NCI-H774 (cell line): Measurements from ENCODE around the gene A1BG.
"Not testable (repeated sequence)": the region's sequence is repeated elsewhere in the genome, so short reads cannot be mapped to it uniquely, and the experiment has no call there.

Experiments used
- DNase-seq: peaks from one replicate; lab custom pipeline; 2025; lab: John Stamatoyannopoulos, UW

The A1BG gene

DNA sequence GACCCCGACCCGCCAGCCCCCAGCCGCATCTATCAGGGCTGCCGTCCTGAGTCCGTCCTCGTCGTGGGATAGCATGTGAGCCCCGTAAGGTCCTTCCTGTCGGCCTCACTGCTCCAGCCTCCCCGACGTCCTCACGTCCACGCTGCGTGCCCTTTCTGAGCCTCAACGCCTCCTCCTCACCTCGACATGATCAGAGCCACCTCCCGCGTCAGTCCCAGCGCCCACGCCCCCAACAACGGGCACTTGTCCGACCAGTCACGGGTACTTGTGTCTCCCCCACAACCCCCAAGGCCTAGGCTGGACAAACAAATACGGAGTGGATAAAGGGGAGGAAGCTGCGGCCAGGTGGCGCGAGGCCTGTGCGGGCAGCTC lies 8.6 kb upstream of the A1BG start:
- DNase-seq: peak; percentile 53

DNA sequence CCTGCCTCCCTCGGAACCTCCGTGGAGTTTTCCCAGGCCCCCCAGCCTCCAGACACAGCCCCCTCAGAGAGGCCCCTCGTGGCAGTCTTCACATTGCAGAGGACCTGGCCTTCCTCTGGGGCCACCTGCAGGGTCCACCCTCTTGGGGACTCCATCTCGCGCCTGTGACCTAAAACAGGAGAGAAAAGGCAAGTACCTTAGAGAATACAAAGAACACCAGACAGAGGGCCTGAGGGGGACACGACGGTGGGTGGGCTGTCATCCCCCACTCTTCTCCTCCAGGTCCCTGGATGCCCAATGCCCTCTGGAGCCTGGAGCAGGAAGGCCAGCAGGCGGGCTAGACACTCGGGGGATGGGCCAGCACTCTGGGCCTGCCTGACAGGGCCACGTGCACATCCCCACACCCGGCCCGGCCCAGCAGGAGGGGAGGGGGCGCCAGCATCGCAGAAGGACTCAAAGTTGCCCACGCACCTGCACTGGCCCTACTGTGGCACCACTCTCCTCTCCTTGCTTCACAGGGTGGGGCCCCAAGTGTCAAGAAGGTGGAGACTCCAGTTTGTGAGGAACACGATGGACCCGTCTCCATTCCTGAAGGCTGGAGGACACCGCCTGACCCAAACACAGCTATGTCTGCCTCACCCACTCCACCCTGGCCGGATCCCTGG lies 4.3 kb upstream of the A1BG start:
- no peak for DNase-seq

DNA sequence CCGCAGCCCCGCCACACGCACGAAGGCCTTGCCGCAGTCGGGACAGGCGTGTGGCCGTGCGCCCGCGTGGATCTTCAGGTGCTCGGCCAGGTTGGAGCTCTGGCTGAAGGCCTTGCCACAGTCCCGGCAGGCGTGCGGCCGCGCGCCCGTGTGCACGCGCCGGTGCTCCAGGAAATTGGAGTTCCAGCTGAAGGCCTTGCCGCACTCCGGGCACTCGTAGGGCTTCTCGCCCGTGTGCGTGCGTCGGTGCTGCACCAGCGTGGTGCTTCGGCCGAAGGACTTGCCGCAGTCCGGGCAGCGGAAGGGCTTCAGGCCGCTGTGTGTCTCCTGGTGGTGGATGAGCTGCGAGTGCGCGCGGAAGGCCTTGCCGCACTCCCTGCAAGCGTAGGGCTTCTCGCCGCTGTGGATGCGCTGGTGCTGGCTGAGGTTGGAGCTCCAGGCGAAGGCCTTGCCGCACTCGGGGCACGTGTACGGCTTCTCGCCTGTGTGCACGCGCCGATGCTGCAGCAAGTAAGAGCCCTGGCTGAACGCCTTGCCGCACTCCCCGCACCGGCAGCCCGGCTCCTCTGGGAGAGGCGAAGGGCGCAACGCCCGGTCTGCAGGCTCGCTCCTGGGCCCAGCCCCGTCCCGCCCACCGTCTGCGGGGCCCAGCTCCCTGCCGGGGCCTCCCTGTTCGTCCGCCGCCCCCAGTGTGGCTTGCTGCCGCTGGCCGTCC lies 3.6 kb upstream of the A1BG start:
- no peak for DNase-seq

DNA sequence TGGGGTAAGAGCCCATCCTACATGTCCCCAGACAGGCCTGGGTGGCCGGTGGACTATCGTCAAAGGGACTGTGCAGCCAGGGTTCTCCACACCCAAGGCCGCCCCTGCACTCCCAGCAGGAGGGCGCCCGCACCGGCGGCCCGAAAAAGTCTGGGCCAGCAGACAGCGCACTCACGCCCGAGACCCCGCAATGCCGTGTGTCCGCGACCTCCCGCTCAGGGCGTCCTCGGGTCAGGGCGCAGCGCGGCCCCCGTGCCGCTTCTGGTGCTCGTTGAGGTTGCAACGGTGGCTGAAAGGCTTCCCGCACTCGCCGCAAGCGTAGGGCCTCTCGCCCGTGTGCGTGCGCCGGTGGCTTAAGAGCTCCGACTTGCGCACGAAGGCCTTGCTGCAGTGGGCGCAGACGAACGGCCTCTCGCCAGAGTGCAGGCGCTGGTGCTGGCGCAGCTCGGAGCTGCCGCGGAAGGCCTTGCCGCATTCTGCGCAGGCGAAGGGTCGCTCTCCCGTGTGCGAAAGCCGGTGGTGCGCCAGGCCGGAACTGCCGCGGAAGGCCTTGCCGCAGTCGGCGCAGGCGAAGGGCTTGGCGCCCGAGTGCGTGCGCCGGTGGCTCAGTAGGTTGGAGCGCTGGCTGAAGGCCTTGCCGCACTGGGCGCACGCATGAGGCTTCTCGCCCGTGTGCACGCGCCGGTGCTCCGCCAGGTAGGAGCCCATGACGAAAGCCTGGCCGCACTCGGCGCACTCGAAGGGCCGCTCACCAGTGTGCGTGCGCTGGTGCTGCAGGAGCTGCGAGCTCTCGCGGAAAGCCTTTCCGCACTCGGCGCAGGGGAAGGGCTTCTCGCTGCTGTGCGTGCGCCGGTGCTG lies 2.8 kb upstream of the A1BG start:
- DNase-seq: no peak

DNA sequence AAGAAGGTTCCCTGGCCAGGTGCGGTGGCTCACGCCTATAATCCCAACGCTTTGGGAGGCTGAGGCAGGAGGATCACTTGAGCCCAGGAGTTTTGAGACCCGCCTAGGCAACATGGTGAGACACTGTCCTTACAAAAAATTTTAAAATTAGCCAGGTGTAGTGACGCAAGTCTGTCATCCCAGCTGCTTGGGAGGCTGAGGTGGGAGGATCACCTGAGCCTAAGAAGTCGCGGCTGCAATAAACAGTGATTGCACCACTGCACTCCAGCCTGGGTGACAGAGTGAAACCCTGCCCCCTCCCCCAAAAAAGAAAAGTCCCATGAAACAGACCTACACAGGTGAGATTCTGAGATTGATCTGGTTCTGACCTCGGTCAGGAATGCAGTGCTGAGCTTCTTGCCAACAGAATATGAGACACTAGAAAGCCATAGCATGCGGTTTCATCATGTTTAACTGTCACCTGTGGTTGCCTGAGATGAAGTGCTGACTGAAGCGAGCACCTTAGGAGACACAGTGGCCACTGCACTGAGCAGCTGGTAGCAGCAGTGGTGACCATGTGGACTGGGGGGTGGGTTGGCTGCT lies 2.0 kb upstream of the A1BG start:
- no peak for DNase-seq

DNA sequence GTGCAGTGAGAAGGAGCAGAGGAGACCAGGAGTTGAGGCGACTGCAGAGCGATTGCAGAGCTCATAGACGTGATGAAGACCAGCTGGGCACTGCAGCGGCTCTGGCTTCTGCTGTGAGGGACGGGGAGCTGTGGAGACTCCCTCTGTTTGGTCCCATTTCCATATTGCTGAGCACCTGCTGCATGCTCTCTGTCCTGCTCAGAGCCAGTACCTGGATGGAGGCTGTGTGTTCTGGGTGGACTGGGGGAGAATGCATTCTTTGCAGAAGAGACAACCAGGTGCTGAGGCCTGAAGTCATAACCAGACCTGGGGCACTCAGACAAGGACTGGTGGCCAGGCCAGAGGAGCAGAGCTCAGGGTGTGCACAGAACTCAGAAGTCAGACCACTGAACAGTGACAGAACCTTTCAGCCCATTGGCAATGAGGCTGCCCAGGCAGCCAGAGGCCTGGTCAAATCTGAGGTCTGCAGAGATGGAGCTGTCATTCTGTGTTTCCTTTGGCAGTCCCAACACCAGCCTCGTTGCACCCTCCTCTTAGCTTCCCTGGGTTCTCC lies 1.3 kb upstream of the A1BG start:
- no peak for DNase-seq

DNA sequence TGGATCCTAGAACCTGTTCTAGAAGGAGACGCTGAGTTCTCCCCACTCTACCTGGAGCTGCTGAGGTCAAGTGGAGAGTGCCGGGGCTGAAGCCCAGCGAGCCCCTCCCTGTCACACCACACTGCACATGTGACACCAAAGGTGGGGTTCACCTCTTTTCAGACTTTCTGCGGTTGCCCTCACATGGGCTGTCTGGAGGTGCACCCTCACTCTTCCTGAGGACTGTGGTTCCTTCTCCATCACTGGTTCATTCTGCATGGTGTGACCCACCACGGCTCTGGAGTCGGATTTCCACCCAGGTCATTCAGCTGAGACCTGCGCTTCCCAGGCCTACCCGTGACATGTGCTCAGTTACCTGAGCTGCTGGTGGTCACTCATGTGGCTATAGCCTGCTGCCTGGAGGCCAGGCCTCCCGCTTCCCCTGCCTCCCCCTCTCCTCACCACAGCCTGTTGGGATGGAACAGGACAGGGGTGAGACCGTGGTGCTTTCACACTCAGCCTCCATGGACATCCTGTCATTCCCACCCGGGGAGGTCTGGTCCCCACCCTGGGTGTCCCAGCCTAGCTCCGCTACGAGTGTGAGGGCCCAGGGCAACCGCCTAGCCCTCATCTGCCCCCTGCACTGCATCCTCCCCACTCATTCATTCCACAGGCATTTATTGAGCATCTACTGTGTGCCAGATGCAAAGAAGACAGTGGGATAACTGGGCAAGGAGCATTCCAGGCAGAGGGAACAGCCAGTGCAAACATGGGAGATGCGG lies 605 bp upstream of the A1BG start:
- no peak for DNase-seq

DNA sequence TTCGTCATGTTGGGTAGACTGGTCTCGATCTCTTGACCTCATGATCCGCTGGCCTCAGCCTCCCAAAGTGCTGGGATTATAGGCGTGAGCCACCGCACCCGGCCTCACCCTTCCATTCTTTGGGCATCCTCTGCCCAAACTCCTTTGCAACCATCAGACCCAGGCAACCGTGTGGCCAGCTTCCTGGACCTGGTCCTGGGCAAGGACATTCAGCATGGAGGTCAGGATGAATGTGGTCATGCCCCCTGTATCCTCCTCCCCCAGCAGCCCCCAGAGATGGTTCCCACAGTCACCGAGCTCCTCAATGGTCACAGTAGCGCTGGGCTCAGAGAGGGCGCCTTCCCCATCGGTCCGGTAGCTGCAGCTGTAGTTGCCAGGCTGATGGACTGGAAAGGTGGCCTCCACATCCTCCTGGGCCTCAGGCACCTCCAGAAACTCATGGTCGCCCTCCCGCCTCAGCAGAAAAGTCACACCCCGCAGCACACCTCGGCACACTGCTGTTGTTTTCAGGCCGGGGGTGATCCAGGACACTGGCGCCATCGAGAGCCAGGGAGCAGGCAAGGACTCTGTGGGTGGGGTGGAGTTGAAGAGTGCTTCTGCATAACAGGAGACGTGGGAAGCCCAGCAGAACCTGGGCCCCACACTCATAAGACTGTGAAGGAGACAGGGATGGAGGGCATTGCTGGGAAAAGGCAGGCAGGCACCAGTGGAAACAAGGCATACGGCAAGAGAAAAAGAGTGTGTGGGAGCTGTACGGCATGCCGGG lies 1.1 kb downstream of the A1BG start:
- DNase-seq: no peak

DNA sequence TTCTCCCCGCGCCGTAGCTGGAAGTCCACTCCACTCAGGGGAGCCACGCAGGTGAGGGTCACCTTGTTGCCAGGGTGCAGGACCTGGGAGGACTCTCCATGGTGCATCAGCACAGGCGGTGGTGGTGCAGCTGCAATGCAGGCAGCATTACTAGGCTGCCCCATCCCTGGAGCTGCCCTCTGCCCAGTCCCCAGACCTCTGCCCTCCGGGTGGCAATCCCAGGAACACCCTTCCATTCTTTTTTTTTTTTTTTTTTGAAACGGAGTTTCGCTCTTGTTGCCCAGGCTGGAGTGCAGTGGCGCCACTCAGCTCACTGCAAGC lies 1.8 kb downstream of the A1BG start:
- no peak for DNase-seq

DNA sequence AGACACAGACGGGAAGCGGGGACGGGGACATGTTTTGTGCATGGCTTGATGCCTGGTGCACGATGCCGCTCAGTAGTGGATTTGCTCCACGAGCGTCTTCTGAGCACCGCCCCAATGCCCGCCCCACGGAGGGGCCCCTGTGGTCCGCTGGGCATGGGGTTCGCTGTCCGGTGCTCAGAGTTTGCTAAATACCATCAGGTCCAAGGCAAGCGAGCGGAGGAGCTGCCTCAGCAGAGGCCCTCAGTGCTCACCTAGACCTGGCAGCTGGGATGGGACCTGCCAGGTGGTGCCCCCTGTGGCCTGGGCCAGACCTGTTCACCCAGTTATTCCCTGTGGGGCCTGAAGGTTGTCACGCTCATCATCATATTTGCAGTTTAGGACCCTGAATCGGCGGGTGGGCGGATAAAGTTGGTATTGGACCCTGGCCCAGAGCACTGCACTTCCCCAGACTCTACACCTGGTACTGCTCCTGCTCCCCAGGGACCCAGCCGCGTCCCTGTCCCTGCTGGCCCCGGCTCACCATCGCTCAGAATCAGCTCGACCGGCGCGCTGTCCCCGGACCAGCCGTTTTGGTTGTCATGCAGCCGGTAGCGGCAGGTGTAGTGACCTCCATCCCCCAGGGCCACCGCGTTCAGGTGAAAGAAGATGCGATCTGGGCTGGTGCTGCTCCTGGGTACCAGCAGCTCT lies 2.3 kb downstream of the A1BG start:
- DNase-seq: no peak

DNA sequence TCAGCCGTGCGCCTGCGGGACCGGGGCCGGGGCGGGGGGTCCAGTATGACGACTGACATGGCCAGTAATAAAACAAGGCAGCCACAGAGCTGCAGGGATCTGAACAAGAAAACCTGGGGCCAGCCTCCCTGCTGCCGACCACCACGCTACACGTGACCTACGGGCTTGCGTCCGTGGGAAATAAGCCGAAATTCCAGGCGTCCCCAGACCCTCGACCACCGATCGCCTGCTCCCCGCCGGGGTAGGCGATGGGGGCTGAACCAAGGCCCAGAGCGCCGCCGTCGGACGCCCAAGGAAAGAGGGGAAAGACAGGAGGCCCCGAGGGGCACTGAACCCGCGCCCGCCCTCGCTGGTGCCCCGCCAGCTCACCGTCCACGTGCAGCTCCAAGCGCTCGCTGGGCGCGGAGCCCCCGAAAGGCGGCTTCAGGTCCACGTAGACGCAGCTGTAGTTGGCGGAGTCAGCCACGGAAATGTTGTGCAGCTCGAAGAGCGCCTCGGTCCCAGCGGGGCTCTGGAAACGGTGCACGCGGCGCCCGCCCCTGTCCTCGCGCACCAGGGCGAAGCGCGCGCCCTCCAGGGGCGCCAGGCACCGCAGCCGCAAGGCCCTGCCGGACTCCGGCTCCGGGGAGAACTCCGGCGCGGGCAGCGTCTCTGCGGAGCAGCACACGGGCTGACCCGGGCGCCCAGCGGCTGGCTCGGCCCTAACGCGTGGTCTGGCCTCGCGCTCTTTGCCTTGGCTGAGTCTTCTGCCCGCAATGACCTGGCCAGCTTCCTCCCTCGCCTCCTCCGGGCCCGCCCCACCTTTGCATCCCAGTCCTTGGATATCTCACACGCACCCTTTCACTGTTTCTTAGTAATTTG lies 3.1 kb downstream of the A1BG start:
- no peak for DNase-seq

DNA sequence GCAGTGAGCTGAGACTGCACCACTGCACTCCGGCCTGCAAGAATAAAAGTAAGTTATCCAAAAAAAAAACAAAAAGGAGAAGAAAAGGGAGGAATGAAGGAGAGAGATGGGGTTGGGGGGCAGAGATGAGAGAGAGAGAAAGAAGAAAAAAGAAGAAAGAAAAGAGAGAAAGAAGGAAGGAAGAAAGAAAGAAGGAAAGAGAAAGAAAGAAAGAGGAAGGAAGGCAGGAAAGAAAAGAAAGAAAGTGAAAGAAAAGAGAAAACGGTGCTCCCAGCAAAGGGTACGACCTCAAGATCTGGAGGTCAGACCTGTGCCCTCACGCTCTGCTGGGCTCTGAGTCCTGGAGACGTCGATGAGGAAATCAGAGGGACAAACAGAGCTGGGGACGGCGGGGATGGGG lies 3.7 kb downstream of the A1BG start:
- DNase-seq: no peak

DNA sequence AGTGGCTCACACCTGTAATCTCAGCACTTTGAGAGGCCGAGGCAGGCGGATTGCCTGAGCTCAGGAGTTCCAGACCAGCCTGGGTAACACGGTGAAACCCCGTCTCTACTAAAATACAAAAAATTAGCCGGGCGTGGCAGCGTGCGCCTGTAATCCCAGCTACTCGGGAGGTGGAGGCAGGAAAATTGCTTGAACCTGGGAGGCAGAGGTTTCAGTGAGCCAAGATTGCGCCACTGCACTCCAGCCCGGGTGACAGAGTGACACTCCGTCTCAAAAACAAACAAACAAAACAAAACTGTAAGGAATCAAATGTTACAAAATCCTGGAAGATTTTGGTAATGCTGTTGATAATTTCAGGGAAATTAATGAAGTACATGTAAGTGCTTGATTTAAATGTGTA lies 5.2 kb downstream of the A1BG start:
- DNase-seq: not testable (repeated sequence)

DNA sequence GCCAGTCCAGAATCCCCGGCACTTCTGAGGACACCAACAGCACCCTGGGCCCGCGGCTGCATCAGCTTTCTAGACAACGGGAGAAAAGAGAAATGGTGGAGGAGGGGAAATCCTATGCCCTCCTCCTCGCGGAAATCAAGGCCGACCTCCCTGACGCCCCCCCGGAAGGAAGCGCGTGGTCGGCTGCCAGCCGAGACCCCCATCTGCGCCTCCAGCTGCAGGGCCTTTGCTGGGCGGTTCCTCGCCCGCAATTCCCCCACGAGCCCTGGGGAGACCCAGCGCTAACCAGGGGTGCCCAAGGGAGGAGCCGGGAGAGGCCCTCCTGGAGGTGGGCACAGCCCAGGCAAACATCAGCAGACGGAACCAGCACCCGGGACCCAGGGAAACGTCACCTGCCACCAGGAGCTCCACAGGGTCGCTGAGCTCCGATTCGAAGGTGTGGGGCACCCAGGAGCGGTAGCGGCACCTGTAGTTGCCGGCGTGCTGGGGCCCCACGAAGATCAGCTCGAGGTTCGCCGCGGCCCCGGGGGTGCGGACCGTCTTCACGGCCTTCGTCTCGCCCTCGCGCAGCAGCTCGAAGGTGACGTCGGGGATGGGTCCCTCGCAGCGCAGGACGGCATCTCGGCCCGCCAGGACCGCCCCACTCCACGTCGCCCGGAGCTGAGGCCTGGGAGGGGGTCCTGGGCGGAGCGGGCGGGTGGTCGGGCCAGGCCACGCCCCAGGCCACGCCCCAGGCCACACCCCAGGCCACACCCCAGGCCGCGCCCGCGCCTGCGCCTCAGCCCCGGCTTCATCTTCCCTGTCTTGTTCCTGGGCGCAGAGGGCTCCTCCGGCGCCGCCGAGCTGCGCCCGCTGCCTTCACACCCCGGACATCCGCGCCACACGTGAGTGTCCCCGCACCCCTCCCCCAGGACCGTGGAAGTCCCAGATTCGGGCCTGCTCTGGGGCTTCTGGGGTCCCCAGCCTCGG lies 6.0 kb downstream of the A1BG start:
- DNase-seq: peak; percentile 43

DNA sequence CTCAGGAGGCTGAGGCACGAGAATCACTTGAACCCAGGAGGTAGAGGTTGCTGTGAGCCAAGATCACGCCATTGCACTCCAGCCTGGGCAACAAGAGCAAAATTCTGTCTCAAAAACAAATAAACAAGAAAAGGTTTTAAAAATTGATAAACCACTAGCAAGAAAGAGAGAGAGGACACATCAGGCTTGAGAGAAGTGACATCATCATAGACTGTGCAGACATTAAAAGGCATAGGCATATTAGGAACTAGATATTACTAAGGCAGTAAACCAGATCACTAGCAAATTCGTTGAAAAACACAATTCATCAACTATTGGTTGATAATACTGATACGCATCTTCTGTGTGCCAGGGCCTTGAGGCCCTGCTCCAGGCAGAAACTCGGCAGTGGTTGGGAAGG lies 7.7 kb downstream of the A1BG start:
- no peak for DNase-seq

DNA sequence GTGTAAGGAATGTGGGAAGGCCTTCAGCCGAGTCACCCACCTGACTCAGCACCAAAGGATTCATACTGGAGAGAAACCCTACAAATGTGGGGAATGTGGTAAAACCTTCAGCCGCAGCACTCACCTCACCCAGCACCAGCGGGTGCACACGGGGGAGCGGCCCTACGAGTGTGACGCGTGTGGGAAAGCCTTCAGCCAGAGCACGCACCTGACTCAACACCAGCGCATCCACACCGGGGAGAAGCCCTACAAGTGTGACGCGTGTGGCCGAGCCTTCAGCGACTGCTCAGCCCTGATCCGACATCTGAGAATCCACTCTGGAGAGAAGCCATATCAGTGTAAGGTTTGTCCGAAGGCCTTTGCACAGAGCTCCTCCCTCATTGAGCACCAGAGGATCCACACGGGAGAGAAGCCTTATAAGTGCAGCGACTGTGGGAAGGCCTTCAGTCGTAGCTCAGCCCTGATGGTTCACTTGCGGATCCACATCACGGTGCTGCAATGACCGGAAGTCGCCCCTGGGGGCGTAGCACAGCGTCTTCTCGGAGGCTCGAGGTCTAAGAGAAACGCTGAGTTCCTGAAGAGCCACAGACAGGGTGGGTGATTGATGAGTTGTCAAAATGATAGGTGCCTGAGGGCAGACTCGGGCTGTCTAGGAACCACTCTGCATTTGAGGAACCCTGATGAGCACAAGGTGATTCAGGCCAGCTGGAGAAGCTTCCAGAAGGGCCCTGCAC lies 14.3 kb downstream of the A1BG start:
- DNase-seq: no peak

DNA sequence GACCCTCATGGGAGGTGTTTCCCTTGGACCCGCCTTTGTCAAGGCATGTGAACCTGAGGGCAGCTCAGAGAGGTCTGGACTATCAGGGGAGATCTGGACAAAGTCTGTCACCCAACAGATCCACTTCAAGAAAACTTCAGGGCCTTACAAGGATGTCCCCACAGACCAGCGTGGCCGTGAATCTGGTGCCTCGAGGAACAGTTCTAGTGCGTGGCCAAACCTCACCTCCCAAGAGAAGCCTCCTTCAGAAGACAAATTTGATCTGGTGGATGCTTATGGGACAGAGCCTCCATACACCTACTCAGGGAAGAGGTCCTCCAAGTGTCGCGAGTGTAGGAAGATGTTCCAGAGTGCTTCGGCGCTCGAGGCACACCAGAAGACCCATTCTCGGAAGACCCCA lies 15.0 kb downstream of the A1BG start:
- no peak for DNase-seq

DNA sequence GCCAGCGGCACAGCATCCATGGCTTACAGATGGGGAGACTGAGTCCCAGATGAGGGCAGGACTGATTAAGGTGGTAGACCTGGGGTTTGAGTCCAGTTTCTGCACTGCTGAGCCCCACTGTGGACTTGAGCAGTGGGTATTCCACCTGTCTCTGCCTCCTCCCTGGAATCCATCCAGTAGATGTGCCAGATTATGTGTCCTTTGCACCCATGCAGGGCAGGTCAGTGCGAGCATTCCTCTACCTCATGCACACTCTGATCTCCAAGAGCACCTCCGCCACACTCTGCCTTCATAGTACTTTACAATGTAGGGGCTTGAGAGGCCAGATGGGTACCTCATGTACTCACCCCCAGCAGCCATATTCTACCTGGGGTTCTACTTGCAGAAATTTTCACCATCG lies 16.5 kb downstream of the A1BG start:
- DNase-seq: no peak
